GM12878 (cell line): Measurements from ENCODE around the gene MEAF6. TPM values are rescaled to one million over a fixed set of nuclear protein-coding genes. Genes with fewer than 3 reads are reported as not detected.
A peak's percentile ranks its signal among the peaks of the same experiment; 100 is the strongest.

Source experiments
- DPF2 ChIP-seq: fragments of 450-650 bp; IDR thresholded peaks from 2 replicates; pipeline ENCODE4 v1.6.1; 2017; ENCODE audit warnings: mild to moderate bottlenecking
- FOXM1 ChIP-seq: IDR thresholded peaks from 2 replicates; pipeline ENCODE4 v1.6.1; 2012; ENCODE audit warnings: low read depth, mild to moderate bottlenecking, inconsistent platforms, low read length, moderate library complexity
- HDGF ChIP-seq: fragments of 450-650 bp; IDR thresholded peaks from 2 replicates; pipeline ENCODE4 v1.6.1; 2016; ENCODE audit warnings: antibody characterized with exemption
- IKZF1 ChIP-seq: fragments of 450-650 bp; conservative IDR thresholded peaks from 2 replicates; pipeline ENCODE4 v1.6.1; 2017; ENCODE audit warnings: antibody characterized with exemption, mild to moderate bottlenecking
- JUND ChIP-seq: IDR thresholded peaks from 2 replicates; pipeline ENCODE4 v1.6.1; 2012; ENCODE audit warnings: low read depth, mild to moderate bottlenecking, low read length, improper control_type of control experiment, moderate library complexity
- NKRF ChIP-seq: fragments of 450-650 bp; conservative IDR thresholded peaks from 2 replicates; pipeline ENCODE4 v1.6.1; 2017; ENCODE audit warnings: mild to moderate bottlenecking, moderate library complexity
- NRF1 ChIP-seq: conservative IDR thresholded peaks from 2 replicates; pipeline ENCODE4 v1.6.1; 2011; ENCODE audit warnings: mild to moderate bottlenecking, low read depth, low read length, improper control_type of control experiment
- PAX5 ChIP-seq: IDR thresholded peaks from 2 replicates; pipeline ENCODE4 v1.6.1; 2011; ENCODE audit warnings: low read depth, low read length, borderline replicate concordance
- RCOR1 ChIP-seq: conservative IDR thresholded peaks from 2 replicates; pipeline ENCODE4 v1.6.1; 2012; ENCODE audit warnings: low read depth, low read length, improper control_type of control experiment
- SMAD1 ChIP-seq: fragments of 450-650 bp; IDR thresholded peaks from 2 replicates; pipeline ENCODE4 v1.6.1; 2018; ENCODE audit warnings: mild to moderate bottlenecking, low read depth; ENCODE audit not compliant: partially characterized antibody
- SREBF2 ChIP-seq: IDR thresholded peaks from 2 replicates; pipeline ENCODE4 v1.6.1; 2012; ENCODE audit warnings: mild to moderate bottlenecking, low read length
- SRF ChIP-seq, 2 experiments: IDR thresholded peaks; 2 replicates each; pipeline ENCODE4 v1.6.1; 2011; ENCODE audit warnings: low read depth in 2 of 2, low read length in 2 of 2, mild to moderate bottlenecking in 1 of 2, moderate library complexity in 1 of 2
- STAT3 ChIP-seq: IDR thresholded peaks from 2 replicates; pipeline ENCODE4 v1.6.1; 2011; ENCODE audit warnings: low read depth, low read length, improper control_type of control experiment
- USF2 ChIP-seq: IDR thresholded peaks from 2 replicates; pipeline ENCODE4 v1.6.1; 2011; ENCODE audit warnings: low read depth, low read length, improper control_type of control experiment, borderline replicate concordance
- WRNIP1 ChIP-seq: IDR thresholded peaks from 2 replicates; pipeline ENCODE4 v1.6.1; 2011; ENCODE audit warnings: low read depth, low read length, improper control_type of control experiment, borderline replicate concordance
- ZBTB4 ChIP-seq: fragments of 450-650 bp; formaldehyde crosslinking; IDR thresholded peaks from 2 replicates; pipeline ENCODE4 v1.4.0; 2022; ENCODE audit warnings: mild to moderate bottlenecking, moderate library complexity
- polyA plus RNA-seq, 11 experiments: library from polyadenylated mRNA; depleted of rRNA in 4 of 11; unstranded in 6 of 11; stranded (reverse) in 5 of 11; fragments of >200 nt; fragmentation: Nextera tagmentation in 4 of 11; fragmentation: Illumina TruSeq in 1 of 11; extraction: Ambion mirVana in 4 of 11; extraction: Trizol in 1 of 11; gene quantifications; 1 replicate in 1 of 11; 2 replicates in 10 of 11; pipeline versions ENCODE4 v1.2.1 to v1.2.3, GENCODE V29; 2011 to 2016; ENCODE audit warnings: inconsistent platforms in 2 of 11, missing spikeins in 2 of 11, low read depth in 1 of 11
- total RNA-seq, 4 experiments: library from RNA; depleted of rRNA in 3 of 4; stranded (reverse); fragments of >200 nt in 3 of 4; fragmentation: Illumina TruSeq in 1 of 4; extraction: Trizol in 1 of 4; gene quantifications; 2 replicates each; pipeline versions ENCODE4 v1.2.1 to v1.2.3, GENCODE V29; 2013 to 2021
- TF ChIP-seq, protein P1 (sequence below): fragments of 450-650 bp; formaldehyde crosslinking; IDR thresholded peaks from 2 replicates; pipeline ENCODE4 v1.4.0; 2020; ENCODE audit warnings: mild to moderate bottlenecking, moderate library complexity

Gene MEAF6
- total and polyA plus RNA-seq, 10 of the 15 experiments (the other 5 are each of a cell fraction or from before 2014, with no cell fraction given) = 30.8 to 75.0 (median 58.1) TPM

DNA sequence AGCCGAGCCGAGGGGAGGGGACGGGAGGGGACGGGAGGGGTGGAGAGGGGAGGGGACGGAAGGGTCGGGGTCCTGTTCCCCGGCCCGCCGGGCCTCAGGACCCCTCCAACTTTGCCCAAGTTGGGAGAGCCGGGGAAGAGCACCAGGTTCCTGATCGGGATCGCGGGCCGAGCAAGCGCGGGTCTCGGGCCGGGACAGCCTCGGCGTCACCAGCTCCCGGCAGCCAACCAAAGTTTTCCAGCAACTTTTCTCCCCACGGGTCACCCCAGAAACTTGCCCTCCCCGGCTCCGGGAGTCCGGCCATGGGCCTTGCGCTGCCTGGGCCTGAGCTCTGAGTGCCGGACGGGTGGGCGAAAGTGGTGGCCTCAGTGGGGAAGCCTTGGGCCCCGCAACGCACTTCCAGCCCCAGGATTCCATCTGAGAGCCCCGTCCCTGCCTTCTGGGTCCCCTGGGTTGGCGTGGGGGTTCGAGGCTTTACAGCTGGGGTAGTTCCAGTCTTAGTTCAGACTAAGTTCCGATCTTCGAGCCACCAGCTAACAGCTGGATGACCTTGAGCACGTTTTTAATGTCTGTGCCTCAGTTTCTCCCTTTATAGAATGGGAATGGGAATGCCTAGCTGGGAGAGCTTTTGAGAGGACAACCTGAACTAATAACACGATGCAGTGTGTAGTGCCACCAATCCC is 39.7 kb downstream of the MEAF6 start (continued):
- no peak for TF ChIP-seq USF2
- no peak for TF ChIP-seq JUND
- no peak for TF ChIP-seq SREBF2
- no peak; the same call in 1 of the 2 replicates for TF ChIP-seq IKZF1
- TF ChIP-seq PAX5 = no peak
- TF ChIP-seq FOXM1 = no peak
- TF ChIP-seq DPF2 = no peak
- TF ChIP-seq ZBTB4 (CRISPR knock-in tag) = 0 out of 2 replicates have a peak, but pooled peaks have one; percentile 10
- no peak for TF ChIP-seq NRF1
- no peak for TF ChIP-seq HDGF
- peak; percentile 2; the same call in 1 of the 2 replicates for TF ChIP-seq NKRF
- no peak for TF ChIP-seq SRF (IDR thresholded peaks at IDR 0.05; ENCODE audit: low read depth in 2 of 2, low read length in 2 of 2)
- no peak for TF ChIP-seq SMAD1
- TF ChIP-seq WRNIP1 = no peak
- TF ChIP-seq RCOR1 = no peak
- TF ChIP-seq, protein P1, sequence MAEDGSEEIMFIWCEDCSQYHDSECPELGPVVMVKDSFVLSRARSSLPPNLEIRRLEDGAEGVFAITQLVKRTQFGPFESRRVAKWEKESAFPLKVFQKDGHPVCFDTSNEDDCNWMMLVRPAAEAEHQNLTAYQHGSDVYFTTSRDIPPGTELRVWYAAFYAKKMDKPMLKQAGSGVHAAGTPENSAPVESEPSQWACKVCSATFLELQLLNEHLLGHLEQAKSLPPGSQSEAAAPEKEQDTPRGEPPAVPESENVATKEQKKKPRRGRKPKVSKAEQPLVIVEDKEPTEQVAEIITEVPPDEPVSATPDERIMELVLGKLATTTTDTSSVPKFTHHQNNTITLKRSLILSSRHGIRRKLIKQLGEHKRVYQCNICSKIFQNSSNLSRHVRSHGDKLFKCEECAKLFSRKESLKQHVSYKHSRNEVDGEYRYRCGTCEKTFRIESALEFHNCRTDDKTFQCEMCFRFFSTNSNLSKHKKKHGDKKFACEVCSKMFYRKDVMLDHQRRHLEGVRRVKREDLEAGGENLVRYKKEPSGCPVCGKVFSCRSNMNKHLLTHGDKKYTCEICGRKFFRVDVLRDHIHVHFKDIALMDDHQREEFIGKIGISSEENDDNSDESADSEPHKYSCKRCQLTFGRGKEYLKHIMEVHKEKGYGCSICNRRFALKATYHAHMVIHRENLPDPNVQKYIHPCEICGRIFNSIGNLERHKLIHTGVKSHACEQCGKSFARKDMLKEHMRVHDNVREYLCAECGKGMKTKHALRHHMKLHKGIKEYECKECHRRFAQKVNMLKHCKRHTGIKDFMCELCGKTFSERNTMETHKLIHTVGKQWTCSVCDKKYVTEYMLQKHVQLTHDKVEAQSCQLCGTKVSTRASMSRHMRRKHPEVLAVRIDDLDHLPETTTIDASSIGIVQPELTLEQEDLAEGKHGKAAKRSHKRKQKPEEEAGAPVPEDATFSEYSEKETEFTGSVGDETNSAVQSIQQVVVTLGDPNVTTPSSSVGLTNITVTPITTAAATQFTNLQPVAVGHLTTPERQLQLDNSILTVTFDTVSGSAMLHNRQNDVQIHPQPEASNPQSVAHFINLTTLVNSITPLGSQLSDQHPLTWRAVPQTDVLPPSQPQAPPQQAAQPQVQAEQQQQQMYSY = no peak
- TF ChIP-seq STAT3 = no peak
